GM10847 (cell line): ENCODE measurements around the gene LHFPL3.

Source experiments
- POLR2A ChIP-seq: IDR thresholded peaks from 2 replicates; pipeline ENCODE4 v1.6.1; 2011; ENCODE audit not compliant: insufficient read length; ENCODE audit errors: extremely low read depth

The LHFPL3 gene

GRCh38 chr7:104894726-104895521 lies 566.5 kb downstream of the LHFPL3 start:
- TF ChIP-seq POLR2A: no peak

- no peak for TF ChIP-seq POLR2A
Observed at GRCh38 chr7:104895522-104896236, 567.3 kb downstream of the LHFPL3 start.

- no peak for TF ChIP-seq POLR2A
Observed at GRCh38 chr7:104898434-104898833, 570.0 kb downstream of the LHFPL3 start.

- TF ChIP-seq POLR2A: no peak
Observed at GRCh38 chr7:104900525-104901239, 572.3 kb downstream of the LHFPL3 start.

GRCh38 chr7:104901240-104901619 lies 572.8 kb downstream of the LHFPL3 start:
- no peak for TF ChIP-seq POLR2A

- TF ChIP-seq POLR2A: no peak
Observed at GRCh38 chr7:104902183-104902582, 573.8 kb downstream of the LHFPL3 start.

GRCh38 chr7:104903044-104903443 lies 574.6 kb downstream of the LHFPL3 start:
- TF ChIP-seq POLR2A: no peak

- no peak for TF ChIP-seq POLR2A
Observed at GRCh38 chr7:104903846-104904245, 575.4 kb downstream of the LHFPL3 start.

- no peak for TF ChIP-seq POLR2A
Observed at GRCh38 chr7:104906032-104906431, 577.6 kb downstream of the LHFPL3 start.

GRCh38 chr7:104906556-104906955 lies 578.2 kb downstream of the LHFPL3 start:
- no peak for TF ChIP-seq POLR2A

- no peak for TF ChIP-seq POLR2A
Observed at GRCh38 chr7:104908636-104909035, 580.2 kb downstream of the LHFPL3 start.

GRCh38 chr7:104909096-104909495 lies 580.7 kb downstream of the LHFPL3 start:
- TF ChIP-seq POLR2A: no peak

- no peak for TF ChIP-seq POLR2A
Observed at GRCh38 chr7:104914421-104914820, 586.0 kb downstream of the LHFPL3 start.

GRCh38 chr7:104921596-104921995 lies 593.2 kb downstream of the LHFPL3 start:
- TF ChIP-seq POLR2A: no peak

- TF ChIP-seq POLR2A: no peak
Observed at GRCh38 chr7:104922182-104923009, 594.0 kb downstream of the LHFPL3 start.
